Left lung (tissue), 10 donors: Measurements from ENCODE around the gene VASP. TPM values are rescaled to one million over a fixed set of nuclear protein-coding genes. Genes with fewer than 3 reads are reported as not detected.

Experiments
- ATAC-seq: fragments of 200-7000 bp; cut with Tn5 transposase; one replicate; pipeline ENCODE4 v1.9.1; 2020; ENCODE audit warnings: moderate library complexity
- DNase-seq, 4 donors: peaks; one replicate each; pipeline ENCODE4 v3.0.0-alpha.2; 2013 to 2020
- H3K27ac ChIP-seq, 2 donors: fragments of 200-600 bp; sonication (generic) in 1 of 2; one replicate each; pipeline versions ENCODE4 v1.5.0 to v1.8.0; 2020 to 2021
- H3K27me3 ChIP-seq, 2 donors: fragments of 200-600 bp; sonication (generic) in 1 of 2; one replicate each; pipeline versions ENCODE4 v1.5.0 to v1.8.0; 2020 to 2021
- H3K36me3 ChIP-seq, 2 donors: fragments of 200-600 bp; sonication (generic) in 1 of 2; one replicate each; pipeline versions ENCODE4 v1.5.0 to v1.8.0; 2020 to 2021
- H3K4me1 ChIP-seq, 2 donors: fragments of 200-600 bp; one replicate each; pipeline ENCODE4 v1.8.0; 2021
- H3K4me3 ChIP-seq, 2 donors: fragments of 200-600 bp; sonication (generic) in 1 of 2; one replicate each; pipeline versions ENCODE4 v1.5.0 to v1.8.0; 2020 to 2021; ENCODE audit warnings: mild to moderate bottlenecking in 1 of 2
- H3K9me3 ChIP-seq, 2 donors: fragments of 200-600 bp; sonication (generic) in 1 of 2; one replicate each; pipeline versions ENCODE4 v1.5.0 to v1.8.0; 2020 to 2021
- CTCF ChIP-seq, 2 donors: fragments of 200-600 bp; sonication (generic) in 1 of 2; IDR thresholded peaks; one replicate each; pipeline versions ENCODE4 v1.5.0 to v1.8.0; 2021; ENCODE audit warnings: antibody characterized with exemption in 2 of 2
- intact Hi-C, 2 donors: fragments of 100-400 bp; cut with DNase I; formaldehyde crosslinking; loops; one replicate each; pipeline versions ENCODE4 v1.11.2 to v1.14.2; 2022
- polyA plus RNA-seq, 6 donors: library from polyadenylated mRNA; unstranded; fragments of 120-200 nt; gene quantifications; one replicate each; pipeline ENCODE4 v1.2.1, GENCODE V29; 2013; ENCODE audit not compliant: insufficient read length in 6 of 6
- total RNA-seq, 2 donors: library from RNA; stranded (reverse); fragmentation: NEBNext Ultra II Directional; extraction: Animal tissue kit (Norgen Biotek cat#: 25700); gene quantifications; one replicate each; pipeline ENCODE4 v1.2.1, GENCODE V29; 2021
- donor health status: DM: no; HTN: yes; CAD: no.
- donor health status: DM: no; HTN: no; CAD: no.

The VASP gene
- total and polyA plus RNA-seq, 8 donors, result 49.5 to 220 (median 57.4) TPM

GRCh38 chr19:45477186-45477585 lies 30.1 kb upstream of the VASP start:
- Histone ChIP-seq H3K36me3 (peaks cover 0 to 8% of the 10 kb centered on the region in 2 donors), H3K27ac (no peak overlapping the region), H3K27me3 (peaks cover 0 to 47% of the 10 kb centered on the region in 2 donors), H3K4me1 (peaks cover 0 to 25% of the 10 kb centered on the region in 2 donors), H3K9me3 (no peaks in the 10 kb centered on the region), H3K4me3 (no peak overlapping the region)
- intact Hi-C loops, result loop anchor here in 1 of 2 donors (5.0 kb wide), 1 partner anchor 35 kb away; no protein-coding TSS in a partner anchor
- ATAC-seq, result no peak
- no peak for TF ChIP-seq CTCF (IDR thresholded peaks at IDR 0.05)
- DNase-seq, result peak in 1 of 4 donors; percentile 33

DNA sequence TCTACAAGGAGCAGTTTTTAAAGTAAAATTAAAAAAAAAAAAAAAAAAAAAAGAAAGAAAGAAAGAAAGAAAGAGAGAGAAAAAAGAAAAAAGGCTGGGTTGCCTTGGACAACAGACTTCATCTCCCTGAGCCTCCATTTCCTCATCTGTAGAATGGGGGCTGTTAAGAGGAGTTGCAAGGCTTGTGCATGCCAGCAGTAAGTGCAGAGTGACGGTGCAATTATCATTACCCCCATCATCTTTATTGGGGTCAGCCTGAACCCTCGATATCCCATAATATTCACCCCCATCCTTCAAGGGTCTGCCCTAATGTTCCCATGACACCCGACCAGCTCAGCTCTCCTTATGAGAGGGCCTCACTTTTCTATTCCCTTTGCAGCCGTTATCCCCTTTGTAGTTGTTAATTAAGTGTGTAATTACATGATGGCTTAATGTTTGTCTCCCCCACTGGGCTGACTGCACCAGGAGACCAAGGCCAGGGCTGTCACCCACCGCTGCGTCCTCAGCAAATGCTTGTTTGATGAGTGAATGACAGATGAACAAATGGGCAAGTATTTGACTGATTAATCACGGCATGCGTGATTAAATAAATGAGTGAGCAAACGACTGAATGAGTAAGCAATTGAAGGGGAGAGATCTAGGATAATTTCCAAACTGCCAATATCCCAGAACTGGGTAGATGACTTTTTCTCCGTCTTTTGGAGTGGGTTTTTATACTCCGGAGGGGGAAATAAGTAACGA lies 29.4 kb upstream of the VASP start:
- no peak for TF ChIP-seq CTCF (IDR thresholded peaks at IDR 0.05)
- Histone ChIP-seq H3K27ac (peak overlapping the region; percentile 94 to 96), H3K36me3 (peaks cover 0 to under 1% of the 10 kb centered on the region in 2 donors), H3K9me3 (no peaks in the 10 kb centered on the region), H3K4me3 (peak overlapping the region in 1 of 2 donors; percentile 33), H3K4me1 (peaks cover 0 to 19% of the 10 kb centered on the region in 2 donors), H3K27me3 (peaks cover 0 to 40% of the 10 kb centered on the region in 2 donors)
- intact Hi-C loops, result loop anchor here in 1 of 2 donors (5.0 kb wide), 1 partner anchor 36 kb away; no protein-coding TSS in a partner anchor
- ATAC-seq (no peak), DNase-seq (peak in 1 of 4 donors; percentile 52)

DNA sequence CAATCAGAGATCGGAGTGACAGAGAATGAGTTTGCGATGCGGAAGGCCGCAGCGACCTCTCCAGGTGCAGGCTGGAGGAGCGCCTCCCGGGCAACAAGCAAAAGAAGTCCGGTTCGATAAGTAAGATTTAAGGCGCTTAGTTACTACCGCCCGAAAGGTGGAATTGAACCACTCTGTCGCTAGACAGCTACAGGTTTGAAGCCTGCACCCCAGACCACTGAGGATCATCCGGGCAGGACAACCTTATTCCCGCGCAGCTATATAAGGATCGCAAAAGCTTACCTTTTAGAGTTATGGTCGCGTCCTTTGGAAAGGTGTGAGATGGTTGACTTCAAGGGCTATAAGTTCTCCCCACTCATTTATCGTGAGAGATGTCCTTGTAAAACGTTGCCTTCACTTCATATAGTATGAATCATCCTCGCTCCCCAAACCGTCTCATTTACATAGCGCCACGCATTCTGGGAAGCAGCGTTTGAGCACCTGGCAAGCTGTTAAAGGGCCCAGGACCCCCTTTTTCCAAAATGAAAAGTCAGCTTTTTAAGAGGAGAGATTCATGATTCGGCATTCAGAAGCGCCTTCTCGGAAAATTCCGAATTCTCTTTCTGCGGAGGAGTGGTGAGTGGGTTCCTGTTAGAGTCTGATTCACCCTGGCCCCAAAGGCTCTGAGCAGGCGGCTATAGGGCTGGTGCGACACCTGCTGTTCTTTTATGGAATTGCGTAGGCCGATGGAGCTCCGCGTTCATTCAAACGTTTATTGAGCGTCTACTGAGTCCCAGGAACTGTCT lies 28.6 kb upstream of the VASP start:
- H3K9me3 ChIP-seq, result no peaks in the 10 kb centered on the region
- no peaks in the 10 kb centered on the region for H3K36me3 ChIP-seq
- H3K27ac ChIP-seq, result peak overlapping the region; percentile 94 to 96
- peak; percentile 95 to 96 for TF ChIP-seq CTCF (IDR thresholded peaks at IDR 0.05)
- intact Hi-C loops, result loop anchor here in 1 of 2 donors (5.0 kb wide), 1 partner anchor 36 kb away; no protein-coding TSS in a partner anchor
- DNase-seq (peak; percentile 84 to 91 (median 89)), ATAC-seq (peak; percentile 93)
- peaks cover 0 to 19% of the 10 kb centered on the region in 2 donors for H3K4me1 ChIP-seq
- H3K27me3 ChIP-seq, result peaks cover 0 to 32% of the 10 kb centered on the region in 2 donors
- peak overlapping the region; percentile 33 to 34 for H3K4me3 ChIP-seq

- H3K36me3 ChIP-seq, result no peaks in the 10 kb centered on the region
- intact Hi-C loops, result loop anchor here in 1 of 2 donors (5.0 kb wide), 1 partner anchor 41 kb away; no protein-coding TSS in a partner anchor
- no peaks in the 10 kb centered on the region for H3K9me3 ChIP-seq
- DNase-seq (no peak), ATAC-seq (no peak)
- H3K27ac ChIP-seq, result no peak overlapping the region
- no peaks in the 10 kb centered on the region for H3K27me3 ChIP-seq
- no peak for TF ChIP-seq CTCF (IDR thresholded peaks at IDR 0.05)
- H3K4me3 ChIP-seq, result no peak overlapping the region
- H3K4me1 ChIP-seq, result peaks cover 0 to 17% of the 10 kb centered on the region in 2 donors
These were observed 24.2 kb upstream of the VASP start for GRCh38 chr19:45483033-45483432.
